HG03280 (cell line): ENCODE measurements around the gene AHNAK.
"Not testable (repeated sequence)": the region's sequence is repeated elsewhere in the genome, so short reads cannot be mapped to it uniquely, and the experiment has no call there.

Experiments
- ATAC-seq: cut with Tn5 transposase; IDR thresholded peaks from one replicate; pipeline ENCODE4 v1.9.1; 2021; ENCODE audit warnings: mild to moderate bottlenecking, moderate library complexity; ENCODE audit not compliant: unreplicated experiment

Gene AHNAK

GRCh38 chr11:62572431-62572830 is 25.8 kb upstream of the AHNAK start:
- no peak for ATAC-seq

DNA sequence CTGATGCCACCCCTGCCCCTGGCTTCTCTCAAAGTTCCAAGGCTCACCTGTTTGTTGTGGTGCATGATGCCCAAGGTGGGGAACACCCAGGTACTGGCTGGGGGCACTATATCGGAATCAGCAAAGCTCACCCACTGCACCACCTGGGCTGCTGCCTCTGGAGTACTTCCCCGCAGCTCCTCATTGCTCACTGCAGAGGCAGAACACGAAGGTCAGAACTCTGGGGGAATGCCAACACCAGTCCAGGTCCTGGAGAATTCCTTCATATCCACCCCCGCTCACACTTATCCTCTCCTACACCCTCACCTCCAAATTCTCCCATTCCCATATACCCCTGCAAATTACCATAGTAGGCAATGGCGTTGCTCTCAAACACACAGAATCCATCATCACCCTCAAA is 24.9 kb upstream of the AHNAK start:
- ATAC-seq, result not testable (repeated sequence)

GRCh38 chr11:62570903-62571302 is 24.3 kb upstream of the AHNAK start:
- not testable (repeated sequence) for ATAC-seq

DNA sequence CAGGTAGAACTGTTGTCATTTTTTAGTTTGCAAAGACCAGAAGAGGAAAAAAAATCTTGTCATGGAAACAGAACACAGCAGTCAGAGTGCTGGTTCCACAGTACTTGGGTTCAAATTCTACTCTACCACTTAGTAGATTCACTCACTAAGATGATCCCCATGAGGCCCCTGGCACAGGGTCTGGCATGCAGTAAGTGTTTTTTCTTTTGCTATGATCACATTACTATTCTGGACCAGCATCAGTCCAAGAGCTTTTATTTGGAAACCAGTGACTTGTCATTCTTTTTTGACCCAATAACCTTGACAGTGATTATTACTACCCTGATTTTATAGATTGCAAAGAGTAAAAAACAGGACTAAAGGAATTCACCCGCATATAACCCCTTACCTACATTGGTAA is 23.0 kb upstream of the AHNAK start:
- ATAC-seq, result no peak

DNA sequence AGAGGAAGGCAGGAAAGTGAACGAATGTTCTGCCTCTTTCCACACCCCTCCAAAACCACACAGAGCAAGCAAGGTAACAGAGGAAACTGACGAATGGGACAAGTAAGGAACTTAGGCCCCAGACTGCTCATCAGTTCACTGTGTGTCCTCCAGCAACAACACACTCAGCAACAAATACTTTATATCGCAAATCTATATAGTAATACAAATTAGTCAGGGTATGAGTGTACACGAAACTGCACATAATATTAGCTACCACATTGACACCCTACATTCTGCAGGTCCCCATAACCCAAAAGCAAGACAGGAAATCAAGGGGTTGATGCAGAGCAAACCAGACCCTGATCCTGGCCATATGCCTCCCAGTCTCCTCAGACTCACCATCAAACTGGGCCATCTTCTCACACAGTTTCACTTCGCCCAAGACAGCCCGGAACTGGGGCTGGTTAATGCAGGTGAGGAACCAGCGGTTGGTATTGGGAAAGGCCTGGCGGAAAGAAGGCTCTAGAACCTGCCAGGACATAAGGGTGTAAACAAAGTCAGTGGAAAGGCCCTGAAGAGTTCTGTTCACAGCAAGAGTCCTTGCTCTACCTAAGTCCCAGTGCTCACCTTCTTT is 20.5 kb upstream of the AHNAK start:
- no peak for ATAC-seq

DNA sequence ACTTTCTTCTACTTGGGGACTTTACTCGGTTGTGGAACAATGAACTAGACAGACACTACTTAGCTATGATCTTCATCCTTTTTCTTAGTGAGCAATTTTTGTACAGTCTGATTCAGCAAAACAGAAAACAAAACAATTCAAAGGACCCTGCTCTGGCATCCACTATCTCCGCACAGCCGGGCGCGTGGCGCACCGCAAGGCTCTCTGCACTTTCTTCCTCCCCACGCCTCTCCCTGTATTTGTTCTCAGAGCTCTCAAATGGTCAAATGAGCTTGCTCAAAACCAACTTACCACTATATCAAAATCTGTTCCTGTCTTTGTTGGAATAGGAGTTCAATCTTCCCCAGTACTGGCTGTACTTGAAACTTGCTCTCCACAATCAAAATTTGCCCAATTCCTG is 19.6 kb upstream of the AHNAK start:
- no peak for ATAC-seq

- no peak for ATAC-seq
Measured at GRCh38 chr11:62565100-62565802, 18.6 kb upstream of the AHNAK start.

DNA sequence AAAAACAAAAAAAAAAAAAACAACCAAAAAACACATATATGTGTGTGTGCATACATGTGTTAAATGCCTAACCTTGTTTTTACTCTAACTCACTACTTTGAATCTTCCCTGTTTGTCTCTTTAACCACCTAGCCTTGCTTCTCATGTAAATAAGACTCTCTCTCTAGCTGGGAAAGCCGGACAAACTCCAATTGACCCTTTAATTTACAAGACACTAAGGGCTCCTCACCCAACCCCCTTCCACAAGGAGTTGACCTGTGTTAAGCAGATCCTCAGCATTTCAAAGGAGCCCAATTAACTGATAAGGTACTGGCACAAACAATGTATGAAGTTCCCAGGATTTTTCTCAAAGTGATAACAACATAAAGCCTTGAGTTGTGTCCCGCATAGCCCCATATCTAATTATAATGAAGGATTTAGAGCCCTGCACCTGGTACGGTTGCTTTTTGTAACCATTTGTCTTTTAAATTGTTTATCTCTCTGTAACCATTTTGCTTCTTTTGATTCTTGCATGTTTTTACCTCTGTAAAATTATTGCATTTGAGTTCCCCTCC is 15.1 kb upstream of the AHNAK start:
- not testable (repeated sequence) for ATAC-seq

- no peak for ATAC-seq
Measured at GRCh38 chr11:62560566-62561103, 14.0 kb upstream of the AHNAK start.

- ATAC-seq, result not testable (repeated sequence)
Measured at GRCh38 chr11:62559626-62560025, 13.0 kb upstream of the AHNAK start.

GRCh38 chr11:62559204-62559603 is 12.6 kb upstream of the AHNAK start:
- ATAC-seq, result no peak

- ATAC-seq, result no peak
Measured at GRCh38 chr11:62558669-62559068, 12.1 kb upstream of the AHNAK start.

GRCh38 chr11:62556875-62557631 is 10.4 kb upstream of the AHNAK start:
- peak; percentile 21 for ATAC-seq

- peak; percentile 28 for ATAC-seq
Measured at GRCh38 chr11:62556108-62556874, 9.7 kb upstream of the AHNAK start.

- peak; percentile 46 for ATAC-seq
Measured at GRCh38 chr11:62555464-62556107, 9.0 kb upstream of the AHNAK start.

- no peak for ATAC-seq
Measured at GRCh38 chr11:62554387-62555167, 8.0 kb upstream of the AHNAK start.

DNA sequence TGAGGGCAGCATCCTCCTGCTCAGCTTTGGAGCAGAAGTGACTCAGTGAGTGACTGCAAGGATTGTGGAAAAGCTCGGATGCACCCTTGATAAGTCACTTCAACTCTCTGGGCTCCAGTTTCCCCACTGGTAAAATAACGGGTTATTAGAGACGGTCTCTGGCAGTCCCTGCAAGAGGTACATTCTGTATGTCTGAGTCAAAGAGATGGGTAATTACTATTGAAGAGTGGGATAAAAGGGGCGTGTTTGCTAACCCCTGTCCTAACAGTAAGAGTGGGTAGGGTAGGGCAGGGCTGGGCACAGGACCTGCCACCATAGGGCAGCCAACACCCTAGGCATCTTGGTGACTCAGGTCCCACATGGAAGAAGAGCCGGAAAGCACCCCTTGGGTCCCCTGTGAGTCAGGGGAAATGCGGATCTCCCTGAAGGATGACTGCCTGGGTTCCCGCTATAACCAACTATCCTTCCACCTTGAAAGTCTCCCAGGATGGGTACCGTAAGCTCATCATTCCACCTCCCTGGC is 7.3 kb upstream of the AHNAK start:
- ATAC-seq, result no peak

DNA sequence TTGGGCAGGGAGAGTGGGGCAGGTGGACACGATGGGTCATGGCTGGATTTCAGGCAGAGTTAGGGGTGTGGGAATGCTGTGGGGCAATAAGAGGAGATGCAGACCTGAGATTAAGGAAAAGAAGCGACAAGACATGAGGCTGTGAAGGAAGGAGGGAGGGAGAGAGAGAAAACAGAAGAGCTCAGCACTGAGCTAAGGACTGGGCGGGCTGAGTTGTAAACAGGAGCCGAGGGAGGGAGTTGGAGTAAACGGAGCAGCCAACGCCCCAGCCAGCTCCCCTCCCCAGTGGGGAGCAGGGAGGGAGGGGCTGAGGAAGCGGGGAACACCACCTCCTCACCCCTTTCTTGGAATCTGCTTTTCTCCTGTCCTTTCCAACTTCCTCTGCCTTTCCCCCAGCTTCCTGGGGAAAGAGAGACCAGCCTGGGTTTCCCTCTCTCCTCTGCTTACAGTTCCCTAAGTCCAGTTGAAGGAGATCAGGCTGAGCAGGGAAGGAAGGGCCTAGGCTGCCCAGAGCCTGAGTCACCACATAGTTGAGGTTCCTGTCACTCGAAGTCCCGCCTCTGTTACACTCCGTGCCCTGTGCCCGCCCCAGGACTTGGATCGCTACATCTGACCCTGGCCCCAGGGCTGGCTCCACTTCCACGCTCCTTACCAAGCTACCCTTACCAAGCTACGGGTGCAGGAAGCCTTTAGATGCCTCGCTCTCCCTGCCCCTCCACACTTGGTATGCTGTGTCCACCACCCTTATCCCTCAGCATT is 6.7 kb upstream of the AHNAK start:
- ATAC-seq, result no peak
